HG03442 (cell line): Measurements from ENCODE around the gene ALDOA.
A peak's percentile ranks its signal among the peaks of the same experiment; 100 is the strongest.

Experiments used
- ATAC-seq: cut with Tn5 transposase; IDR thresholded peaks from one replicate; pipeline ENCODE4 v1.9.1; 2021; ENCODE audit warnings: mild to moderate bottlenecking, moderate library complexity; ENCODE audit not compliant: unreplicated experiment

Gene ALDOA

DNA sequence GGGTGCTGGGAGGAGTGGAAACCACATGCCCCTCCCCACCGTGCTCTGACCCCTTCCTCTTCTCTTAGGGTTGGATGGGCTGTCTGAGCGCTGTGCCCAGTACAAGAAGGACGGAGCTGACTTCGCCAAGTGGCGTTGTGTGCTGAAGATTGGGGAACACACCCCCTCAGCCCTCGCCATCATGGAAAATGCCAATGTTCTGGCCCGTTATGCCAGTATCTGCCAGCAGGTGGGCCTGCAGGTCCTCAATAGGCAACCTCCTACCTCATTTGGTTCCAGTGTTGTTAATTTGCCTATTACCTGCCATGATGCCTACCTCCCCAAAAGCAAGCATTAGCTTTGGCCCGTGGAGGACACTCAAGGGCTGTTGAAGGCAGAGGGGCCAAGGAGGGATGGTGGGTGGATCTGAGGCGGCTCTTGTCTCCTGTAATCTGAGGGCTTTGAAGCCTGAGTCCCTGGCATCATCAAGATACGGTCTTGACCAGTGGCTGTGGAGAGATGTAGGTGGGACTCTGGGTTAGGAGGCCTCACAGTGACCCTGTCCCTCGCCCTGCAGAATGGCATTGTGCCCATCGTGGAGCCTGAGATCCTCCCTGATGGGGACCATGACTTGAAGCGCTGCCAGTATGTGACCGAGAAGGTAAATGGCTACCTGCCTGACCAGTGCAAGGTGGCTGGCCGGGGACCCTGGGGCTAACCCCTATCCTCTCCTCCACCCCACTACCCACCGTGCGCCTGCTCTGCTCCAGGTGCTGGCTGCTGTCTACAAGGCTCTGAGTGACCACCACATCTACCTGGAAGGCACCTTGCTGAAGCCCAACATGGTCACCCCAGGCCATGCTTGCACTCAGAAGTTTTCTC, 3.4 kb downstream of the ALDOA start:
- no peak for ATAC-seq

DNA sequence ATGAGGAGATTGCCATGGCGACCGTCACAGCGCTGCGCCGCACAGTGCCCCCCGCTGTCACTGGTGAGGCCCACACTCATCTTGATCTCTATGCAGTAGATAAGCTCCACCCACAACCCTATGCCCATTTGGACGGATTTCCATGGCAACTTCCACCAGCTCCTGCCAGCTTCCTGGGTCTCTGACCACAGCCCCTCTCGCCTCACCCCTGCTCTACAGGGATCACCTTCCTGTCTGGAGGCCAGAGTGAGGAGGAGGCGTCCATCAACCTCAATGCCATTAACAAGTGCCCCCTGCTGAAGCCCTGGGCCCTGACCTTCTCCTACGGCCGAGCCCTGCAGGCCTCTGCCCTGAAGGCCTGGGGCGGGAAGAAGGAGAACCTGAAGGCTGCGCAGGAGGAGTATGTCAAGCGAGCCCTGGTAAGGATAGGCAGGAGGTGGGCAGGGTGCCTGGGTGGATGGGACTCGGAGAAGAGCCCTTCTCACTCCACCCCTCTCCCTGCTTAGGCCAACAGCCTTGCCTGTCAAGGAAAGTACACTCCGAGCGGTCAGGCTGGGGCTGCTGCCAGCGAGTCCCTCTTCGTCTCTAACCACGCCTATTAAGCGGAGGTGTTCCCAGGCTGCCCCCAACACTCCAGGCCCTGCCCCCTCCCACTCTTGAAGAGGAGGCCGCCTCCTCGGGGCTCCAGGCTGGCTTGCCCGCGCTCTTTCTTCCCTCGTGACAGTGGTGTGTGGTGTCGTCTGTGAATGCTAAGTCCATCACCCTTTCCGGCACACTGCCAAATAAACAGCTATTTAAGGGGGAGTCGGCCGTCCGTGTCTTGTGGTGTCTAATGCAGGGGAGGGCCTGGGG, 4.3 kb downstream of the ALDOA start:
- no peak for ATAC-seq

DNA sequence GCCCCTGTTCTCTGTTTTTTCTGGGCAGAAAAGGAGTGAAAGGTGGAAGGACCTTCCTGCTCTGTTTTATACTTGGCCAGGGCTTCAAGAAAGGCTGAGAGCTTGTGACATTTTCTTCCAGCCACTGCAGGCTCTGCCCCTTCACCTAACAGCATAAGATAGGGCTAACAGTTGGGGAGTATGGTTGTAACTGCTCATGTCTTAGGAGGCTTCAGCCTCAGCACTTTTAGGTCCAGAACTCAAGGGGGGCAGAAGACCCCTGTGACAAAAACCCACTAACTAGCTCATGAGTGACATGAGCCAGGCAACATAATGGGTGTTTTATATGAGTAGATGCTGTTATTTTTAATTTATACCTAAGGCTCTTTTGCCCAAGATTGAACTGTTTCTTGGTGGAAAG, 4.9 kb downstream of the ALDOA start:
- no peak for ATAC-seq

DNA sequence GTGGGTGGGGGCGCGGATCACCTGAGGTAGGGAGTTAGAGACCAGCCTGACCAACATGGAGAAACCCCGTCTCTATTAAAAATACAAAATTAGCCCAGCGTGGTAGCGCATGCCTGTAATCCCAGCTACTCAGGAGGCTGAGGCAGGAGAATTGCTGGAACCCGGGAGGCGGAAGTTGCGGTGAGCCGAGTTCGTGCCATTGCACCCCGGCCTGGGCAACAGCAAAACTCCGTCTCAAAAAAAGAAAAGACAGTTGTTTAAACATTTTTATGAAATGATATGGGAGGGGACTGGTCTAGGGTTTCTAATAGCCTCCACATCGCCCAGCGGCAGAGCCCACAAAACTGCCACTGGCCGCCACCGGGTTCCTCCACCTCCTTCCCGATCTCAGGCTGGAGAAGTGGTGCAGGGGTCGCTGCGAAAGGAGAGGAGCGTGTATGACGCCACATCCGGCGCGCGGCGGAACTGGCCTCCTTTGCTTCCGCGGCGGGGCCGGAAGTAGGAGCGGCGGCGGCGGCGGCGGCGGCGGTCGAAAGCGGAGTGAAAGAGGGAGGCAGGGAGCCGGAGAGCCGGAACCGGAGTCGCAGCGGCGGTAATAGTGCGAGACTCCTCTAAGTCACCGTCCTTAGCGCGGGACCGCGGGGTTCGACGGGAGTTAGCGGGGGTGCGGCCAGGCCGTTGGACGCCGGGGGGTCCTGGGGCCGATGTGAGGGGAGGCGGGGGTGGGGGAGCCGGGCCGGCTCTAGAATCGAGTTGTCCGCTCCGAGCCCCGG, 10.1 kb downstream of the ALDOA start, which contains the start of gene PPP4C:
Gene PPP4C, plus strand, starts transcription at position 492 of the 773 bp plus-strand sequence. CDS start 384 bp downstream, outside the sequence.
- peak; percentile 73 for ATAC-seq

DNA sequence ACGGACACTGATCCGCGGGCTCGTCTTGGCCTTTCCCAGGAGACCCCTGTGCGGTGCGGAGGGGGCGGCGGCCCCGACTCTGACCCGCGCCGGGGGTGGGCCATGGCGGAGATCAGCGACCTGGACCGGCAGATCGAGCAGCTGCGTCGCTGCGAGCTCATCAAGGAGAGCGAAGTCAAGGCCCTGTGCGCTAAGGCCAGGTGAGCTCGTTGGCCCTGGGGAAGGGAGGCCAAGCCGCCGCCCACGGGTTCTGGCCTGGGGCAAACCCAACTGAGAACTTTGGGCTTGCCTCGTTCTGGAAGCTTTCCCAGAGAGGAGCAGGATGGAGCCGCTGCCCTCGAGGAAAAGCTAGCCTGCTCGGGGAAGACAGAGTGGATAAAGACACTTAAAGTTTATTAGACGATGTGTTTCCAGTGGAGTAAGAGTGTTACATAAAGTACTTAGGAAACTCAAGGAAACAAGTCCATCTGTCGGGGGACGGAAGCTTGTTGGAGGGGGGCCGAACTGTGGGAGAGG, 10.8 kb downstream of the ALDOA start:
- ATAC-seq, result peak; percentile 30

DNA sequence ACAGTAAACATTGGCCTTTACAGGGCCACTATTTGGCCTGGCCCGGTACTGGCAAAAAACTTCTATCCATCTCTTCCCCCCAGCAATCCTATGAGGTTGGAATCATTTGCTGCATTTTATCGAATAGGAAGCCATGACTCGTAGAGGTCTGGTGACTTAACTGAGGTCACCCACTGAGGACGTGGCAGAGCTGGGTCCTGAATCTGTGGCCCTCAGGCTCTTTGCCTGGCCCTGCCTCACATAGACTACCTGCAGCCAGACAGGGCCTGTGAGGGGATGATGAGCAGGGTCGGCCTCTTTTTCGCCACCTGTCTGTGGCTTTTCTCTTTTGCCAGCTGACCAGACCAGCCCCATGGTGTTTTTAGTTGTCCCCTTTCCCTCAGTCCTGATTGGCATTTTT, 12.1 kb downstream of the ALDOA start:
- ATAC-seq, result no peak

DNA sequence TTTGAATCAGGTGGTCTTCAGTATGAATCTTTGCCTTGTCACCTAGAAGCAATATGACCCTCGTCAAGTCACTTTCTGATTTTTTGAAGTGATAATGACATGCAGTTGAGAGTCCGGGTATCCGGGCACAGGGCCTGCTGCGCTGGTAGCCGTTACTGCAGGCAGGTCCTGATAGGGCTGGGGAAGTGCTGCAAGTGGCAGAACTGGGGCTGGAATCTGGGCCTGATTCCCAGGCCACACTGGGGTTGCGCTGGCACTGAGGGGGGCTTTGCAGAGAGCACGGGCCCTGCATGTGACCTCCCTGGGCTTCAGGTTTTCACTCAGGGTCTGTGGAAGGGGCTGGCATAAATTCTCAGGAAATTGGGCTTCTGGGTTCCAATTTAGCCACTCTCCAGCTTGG, 13.2 kb downstream of the ALDOA start:
- ATAC-seq, result no peak

DNA sequence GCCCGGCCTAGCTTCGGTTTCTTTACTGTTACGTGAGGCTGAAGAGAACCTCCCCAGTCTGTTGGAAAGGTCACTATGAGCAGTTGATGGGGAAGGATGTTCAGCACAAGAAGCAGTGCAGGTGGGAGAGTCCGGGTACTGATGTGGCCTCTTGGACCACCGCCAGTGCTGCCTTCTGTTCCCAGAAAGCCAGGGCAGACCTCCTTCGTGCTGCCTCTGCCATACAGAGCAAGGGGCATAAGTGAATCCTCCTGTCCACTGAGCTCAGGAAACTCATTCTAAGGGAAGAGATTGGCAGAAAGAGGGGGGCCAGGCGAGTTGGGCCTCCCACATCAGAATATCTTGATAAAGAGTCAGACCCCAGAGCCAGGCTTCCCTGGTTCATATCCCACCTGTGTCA, 13.9 kb downstream of the ALDOA start:
- ATAC-seq, result no peak

DNA sequence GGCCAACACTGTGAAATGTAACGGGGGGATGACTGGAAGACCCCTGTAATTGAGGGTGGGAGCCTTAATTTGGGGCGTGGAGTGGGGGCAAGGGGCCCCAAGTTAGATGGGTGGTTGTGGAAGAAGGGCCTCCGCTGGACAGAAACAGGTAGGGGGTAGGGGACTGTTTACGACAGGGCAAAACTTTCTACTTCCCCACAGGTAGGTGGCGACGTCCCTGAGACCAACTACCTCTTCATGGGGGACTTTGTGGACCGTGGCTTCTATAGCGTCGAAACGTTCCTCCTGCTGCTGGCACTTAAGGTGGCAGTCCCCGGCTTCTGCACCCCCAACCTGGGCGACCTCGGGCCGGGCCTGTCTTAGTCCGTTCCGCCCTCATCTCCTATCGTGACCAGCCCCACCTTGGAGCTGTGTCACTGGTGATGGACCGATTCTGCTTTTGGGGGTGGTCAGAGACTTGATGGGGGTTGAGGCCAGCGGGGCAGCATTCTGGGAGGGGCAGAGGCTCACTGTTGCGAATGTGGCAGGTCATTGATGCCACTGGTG, 17.1 kb downstream of the ALDOA start:
- ATAC-seq, result no peak

DNA sequence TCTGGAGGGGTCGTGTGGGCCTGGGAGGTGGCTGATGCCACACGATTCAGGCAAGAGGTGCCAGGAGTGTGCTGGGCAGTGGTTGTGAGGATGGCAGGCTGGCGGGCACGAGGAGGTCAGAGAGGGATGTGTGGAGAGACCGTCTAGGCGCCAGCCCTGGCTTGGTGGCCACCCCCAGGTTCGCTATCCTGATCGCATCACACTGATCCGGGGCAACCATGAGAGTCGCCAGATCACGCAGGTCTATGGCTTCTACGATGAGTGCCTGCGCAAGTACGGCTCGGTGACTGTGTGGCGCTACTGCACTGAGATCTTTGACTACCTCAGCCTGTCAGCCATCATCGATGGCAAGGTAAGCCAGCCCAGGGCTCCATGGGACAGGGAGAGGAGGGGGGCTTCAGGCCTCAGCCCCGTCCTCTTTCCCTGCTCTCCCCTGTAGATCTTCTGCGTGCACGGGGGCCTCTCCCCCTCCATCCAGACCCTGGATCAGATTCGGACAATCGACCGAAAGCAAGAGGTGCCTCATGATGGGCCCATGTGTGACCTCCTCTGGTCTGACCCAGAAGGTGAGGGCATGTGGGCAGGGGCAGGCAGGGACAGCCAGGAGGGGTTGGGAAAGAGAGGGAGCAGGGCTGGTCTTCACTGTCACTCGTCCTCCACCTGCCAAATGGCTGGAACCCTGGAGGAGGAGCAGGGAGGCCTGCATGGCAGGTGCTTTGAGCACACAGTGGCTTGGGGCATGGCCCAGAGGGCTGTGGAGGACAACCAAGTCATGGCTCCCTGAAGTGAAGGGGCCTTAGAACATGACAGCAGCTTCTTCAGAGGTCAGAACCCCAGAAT, 17.9 kb downstream of the ALDOA start:
- no peak for ATAC-seq

DNA sequence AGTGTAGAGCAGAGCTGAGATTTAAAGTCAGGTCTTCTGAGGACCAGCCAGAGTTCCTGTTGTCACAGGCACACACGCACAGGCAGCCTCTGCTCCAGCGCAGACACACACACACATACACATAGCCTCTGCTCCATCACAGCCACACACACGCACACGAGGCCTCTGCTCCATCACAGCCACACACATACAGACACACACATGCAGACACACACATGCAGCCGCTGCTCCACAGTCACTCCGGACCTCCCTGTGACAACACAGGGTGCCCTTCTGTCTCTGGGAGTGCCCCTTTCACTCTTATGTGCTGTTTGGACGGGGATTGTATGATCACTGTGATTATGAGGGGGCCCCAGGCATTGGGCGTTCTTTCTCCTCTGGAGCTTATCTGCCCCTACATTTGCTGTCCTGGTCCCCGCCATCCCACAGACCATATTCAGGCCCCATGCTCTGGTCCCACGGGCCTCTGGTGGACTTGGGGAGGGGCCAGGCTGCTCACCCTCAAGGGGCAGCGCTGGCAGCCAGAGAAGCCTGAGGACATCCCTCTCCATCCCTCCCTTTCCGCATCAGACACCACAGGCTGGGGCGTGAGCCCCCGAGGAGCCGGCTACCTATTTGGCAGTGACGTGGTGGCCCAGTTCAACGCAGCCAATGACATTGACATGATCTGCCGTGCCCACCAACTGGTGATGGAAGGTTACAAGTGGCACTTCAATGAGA, 18.7 kb downstream of the ALDOA start:
- no peak for ATAC-seq

DNA sequence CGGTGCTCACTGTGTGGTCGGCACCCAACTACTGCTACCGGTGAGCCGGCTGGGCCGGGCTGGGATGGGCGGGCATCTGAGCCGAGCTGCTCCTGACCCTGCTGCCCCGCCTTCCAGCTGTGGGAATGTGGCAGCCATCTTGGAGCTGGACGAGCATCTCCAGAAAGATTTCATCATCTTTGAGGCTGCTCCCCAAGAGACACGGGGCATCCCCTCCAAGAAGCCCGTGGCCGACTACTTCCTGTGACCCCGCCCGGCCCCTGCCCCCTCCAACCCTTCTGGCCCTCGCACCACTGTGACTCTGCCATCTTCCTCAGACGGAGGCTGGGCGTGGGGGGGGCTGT, 19.2 kb downstream of the ALDOA start:
- no peak for ATAC-seq

DNA sequence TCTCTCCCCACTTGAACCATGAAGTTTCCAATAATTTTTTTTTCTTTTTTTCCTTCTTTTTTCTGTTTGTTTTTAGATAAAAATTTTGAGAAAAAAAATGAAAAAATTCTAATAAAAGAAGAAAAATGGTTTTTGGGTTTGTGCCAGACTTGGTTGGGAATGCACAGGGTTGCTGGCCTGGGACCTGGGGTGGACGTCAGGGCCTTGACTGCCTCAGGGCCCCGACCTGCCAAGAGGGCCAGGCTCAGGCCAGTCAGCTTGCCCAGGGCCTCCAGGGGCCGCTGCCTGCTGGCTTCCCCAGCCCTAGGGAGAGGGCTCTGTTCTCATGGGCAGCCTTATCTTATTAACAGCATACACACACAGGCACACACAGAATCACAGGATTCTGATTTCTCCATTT, 19.7 kb downstream of the ALDOA start:
- no peak for ATAC-seq

DNA sequence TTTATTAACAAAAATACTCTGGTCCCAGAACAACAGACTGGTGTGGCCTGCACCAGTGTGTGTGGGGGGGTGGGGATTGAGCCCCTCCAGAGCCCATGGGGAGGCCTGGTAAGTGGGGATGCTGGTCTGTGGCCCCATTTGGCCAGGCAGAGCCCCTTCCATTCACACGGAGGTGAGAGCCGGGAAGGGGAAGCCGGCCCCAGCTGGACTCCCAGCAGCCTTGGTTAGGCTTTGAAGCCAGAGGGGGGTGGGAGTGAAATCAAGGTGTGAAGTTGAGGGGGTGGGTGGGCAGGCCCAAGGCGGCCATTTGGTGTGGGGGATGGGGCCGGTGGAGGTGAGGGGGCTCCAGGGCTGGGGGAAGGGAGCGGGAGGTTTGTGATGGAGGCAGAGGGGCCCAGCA, 20.3 kb downstream of the ALDOA start:
- no peak for ATAC-seq

DNA sequence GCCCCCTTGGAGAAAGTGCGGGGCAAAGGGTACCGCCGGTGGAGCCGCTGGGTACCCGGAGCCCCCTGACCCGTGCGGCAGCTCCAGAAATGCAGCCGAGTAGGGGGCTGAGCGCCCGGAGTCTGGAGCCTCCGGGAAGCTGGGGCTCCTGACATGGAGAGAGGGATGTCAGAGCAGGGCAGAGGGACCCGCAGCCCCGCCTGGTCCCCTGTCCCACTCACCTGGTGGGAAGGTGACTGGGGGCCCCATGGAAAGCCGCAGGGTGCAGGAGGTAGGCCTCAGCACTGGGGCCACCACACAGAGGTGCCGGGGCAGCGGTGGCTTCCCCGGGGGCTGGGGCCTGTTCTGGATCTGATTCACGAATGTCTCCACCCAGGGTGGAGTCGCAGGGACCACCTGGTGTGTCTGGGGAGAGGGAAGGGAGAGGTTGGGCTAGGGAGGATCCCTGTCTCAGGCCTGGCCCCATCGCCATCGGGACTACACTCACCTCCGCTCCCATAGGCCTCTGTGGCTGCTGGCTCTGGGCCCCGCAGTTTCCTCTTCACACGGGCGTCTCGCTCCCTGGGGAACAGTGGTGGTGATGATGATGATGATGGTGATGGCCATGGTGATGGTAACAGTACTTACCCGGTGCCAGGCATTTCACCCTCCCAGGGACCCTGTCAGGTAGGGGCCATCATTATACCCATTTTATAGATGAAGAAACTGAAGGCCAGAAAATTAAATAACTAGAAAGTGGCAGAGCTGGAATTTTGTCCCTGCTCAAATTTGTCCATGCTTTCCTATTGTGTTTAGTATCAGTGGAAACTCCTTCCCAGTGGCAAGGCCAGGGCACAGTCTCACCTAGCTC, 21.0 kb downstream of the ALDOA start:
- ATAC-seq, result no peak

DNA sequence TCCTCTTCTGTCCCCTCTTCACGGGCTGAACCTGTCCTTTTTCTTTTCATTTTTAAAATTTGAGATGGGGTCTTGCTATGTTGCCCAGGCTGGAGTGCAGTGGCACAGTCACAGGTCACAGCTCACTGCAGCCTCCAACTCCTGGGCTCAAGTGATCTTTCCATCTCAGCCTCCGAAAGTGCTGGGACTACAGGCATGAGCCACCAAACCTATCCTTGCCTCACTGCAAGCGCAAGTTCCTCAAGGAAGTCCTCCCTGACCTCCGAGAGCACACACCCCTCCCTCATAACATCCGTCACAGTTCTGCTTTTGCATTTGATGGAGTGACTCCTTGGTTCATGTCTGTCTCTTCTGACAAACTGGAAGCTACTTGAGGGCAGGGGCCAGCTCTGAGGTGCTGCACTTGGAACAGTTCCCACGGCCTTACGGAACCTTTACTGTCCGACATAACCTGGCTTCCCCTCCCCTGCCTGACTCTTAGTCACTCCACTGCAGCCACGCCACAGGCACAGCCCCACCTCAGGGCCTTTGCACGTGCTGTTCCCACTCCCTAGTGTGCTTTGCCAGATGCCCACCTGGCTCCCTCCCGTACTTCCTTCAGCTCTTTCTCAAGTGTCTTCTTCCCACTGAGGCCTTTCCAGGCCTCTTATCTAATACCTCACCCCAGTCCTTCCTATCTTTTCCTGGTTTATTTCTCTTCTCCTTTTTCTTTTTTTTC, 21.8 kb downstream of the ALDOA start:
- ATAC-seq, result no peak

DNA sequence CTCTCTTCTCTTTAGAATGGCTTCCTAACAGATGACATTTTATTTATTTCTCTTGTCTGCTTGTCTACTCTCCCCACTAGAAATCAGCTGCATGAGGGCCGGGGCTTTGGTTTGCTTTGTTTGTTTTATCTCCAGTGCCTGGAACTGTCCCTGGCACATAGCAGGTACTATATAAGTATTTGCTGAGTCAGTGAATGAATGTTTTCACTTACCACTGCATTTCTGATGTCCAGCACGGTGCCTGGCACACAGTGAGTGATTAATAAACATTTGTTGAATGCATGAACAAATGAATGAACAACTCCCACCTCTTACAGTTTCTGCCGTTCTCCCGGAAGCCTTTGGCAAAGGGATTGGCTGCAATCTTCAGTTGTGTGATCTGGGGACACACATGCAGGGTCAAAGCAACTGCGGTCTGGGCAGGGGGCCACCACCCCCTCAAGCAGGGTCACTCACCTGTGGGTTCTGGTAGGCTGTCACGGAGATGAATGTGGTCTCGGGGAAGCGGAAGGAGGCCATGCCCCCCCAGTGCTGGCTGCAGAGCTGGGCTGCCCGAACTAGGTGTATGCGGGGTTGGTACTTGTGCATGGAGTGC, 22.8 kb downstream of the ALDOA start:
- no peak for ATAC-seq
